Ishikawa (cell line): ENCODE results near the gene TNS1.

ENCODE experiments used
- CEBPB ChIP-seq: IDR thresholded peaks from 2 replicates; pipeline ENCODE4 v1.6.1; 2012
- CREB1 ChIP-seq: IDR thresholded peaks from 2 replicates; pipeline ENCODE4 v1.6.1; 2012; ENCODE audit warnings: low read depth
- EGR1 ChIP-seq: IDR thresholded peaks from 2 replicates; pipeline ENCODE4 v1.6.1; 2012
- EP300 ChIP-seq: IDR thresholded peaks from 2 replicates; pipeline ENCODE4 v1.6.1; 2012; ENCODE audit warnings: borderline replicate concordance
- FOXM1 ChIP-seq: IDR thresholded peaks from 2 replicates; pipeline ENCODE4 v1.6.1; 2012; ENCODE audit warnings: low read depth, borderline replicate concordance
- MAX ChIP-seq: IDR thresholded peaks from 2 replicates; pipeline ENCODE4 v1.6.1; 2012
- NFIC ChIP-seq: IDR thresholded peaks from 2 replicates; pipeline ENCODE4 v1.6.1; 2012
- RAD21 ChIP-seq: IDR thresholded peaks from 2 replicates; pipeline ENCODE4 v1.6.1; 2012; ENCODE audit warnings: low read depth
- REST ChIP-seq: IDR thresholded peaks from 2 replicates; pipeline ENCODE4 v1.6.1; 2012; ENCODE audit warnings: low read depth, mild to moderate bottlenecking
- TAF1 ChIP-seq: IDR thresholded peaks from 2 replicates; pipeline ENCODE4 v1.6.1; 2012; ENCODE audit warnings: low read depth, mild to moderate bottlenecking
- TCF12 ChIP-seq: IDR thresholded peaks from 2 replicates; pipeline ENCODE4 v1.6.1; 2012; ENCODE audit warnings: low read depth
- TEAD4 ChIP-seq: IDR thresholded peaks from 2 replicates; pipeline ENCODE4 v1.6.1; 2012
- USF1 ChIP-seq: IDR thresholded peaks from 2 replicates; pipeline ENCODE4 v1.6.1; 2012
- YY1 ChIP-seq: IDR thresholded peaks from 2 replicates; pipeline ENCODE4 v1.6.1; 2012; ENCODE audit warnings: low read depth
- ZBTB7A ChIP-seq: IDR thresholded peaks from 2 replicates; pipeline ENCODE4 v1.6.1; 2012; ENCODE audit warnings: low read depth

TNS1 gene

GRCh38 chr2:218012284-218012683 lies 9.5 kb upstream of the TNS1 start:
- TF ChIP-seq TAF1 = no peak
- no peak for TF ChIP-seq TEAD4
- no peak for TF ChIP-seq REST
- no peak for TF ChIP-seq MAX
- TF ChIP-seq YY1 = no peak
- no peak for TF ChIP-seq USF1
- no peak for TF ChIP-seq NFIC
- TF ChIP-seq CEBPB = no peak
- TF ChIP-seq EP300 = no peak
- TF ChIP-seq EGR1 = no peak
- TF ChIP-seq ZBTB7A = no peak
- TF ChIP-seq RAD21 = no peak
- no peak for TF ChIP-seq FOXM1
- TF ChIP-seq TCF12 = no peak
- TF ChIP-seq CREB1 = no peak

- TF ChIP-seq TCF12 (no peak), NFIC (no peak)
These were observed 8.9 kb upstream of the TNS1 start for GRCh38 chr2:218011653-218012040.

- TF ChIP-seq TAF1 (no peak), TCF12 (no peak), FOXM1 (no peak), USF1 (no peak), EGR1 (no peak), EP300 (no peak), RAD21 (no peak)
These were observed 8.3 kb upstream of the TNS1 start for GRCh38 chr2:218010984-218011652.

- TF ChIP-seq ZBTB7A = peak; percentile 77
- TF ChIP-seq TAF1 = no peak
These were observed 7.6 kb upstream of the TNS1 start for GRCh38 chr2:218010140-218010983.

GRCh38 chr2:218009765-218010139 lies 7.0 kb upstream of the TNS1 start:
- TF ChIP-seq CEBPB (no peak), YY1 (no peak), ZBTB7A (no peak), EP300 (no peak), NFIC (no peak), USF1 (no peak)

GRCh38 chr2:218009231-218009630 lies 6.4 kb upstream of the TNS1 start:
- TF ChIP-seq NFIC (no peak), CEBPB (no peak), MAX (no peak), EP300 (no peak), RAD21 (no peak), TCF12 (no peak), ZBTB7A (no peak), YY1 (no peak), TAF1 (no peak), FOXM1 (no peak), USF1 (no peak), REST (no peak), CREB1 (no peak), TEAD4 (no peak), EGR1 (no peak)
